ENCODE measurements around the gene PIKFYVE. TPM values are rescaled to one million over a fixed set of nuclear protein-coding genes. Genes with fewer than 3 reads are reported as not detected.
"Not testable (repeated sequence)": the region's sequence is repeated elsewhere in the genome, so short reads cannot be mapped to it uniquely, and the experiment has no call there.

The PIKFYVE gene
- total RNA-seq, 1 donor from 2014 or later: 13.9 TPM

DNA sequence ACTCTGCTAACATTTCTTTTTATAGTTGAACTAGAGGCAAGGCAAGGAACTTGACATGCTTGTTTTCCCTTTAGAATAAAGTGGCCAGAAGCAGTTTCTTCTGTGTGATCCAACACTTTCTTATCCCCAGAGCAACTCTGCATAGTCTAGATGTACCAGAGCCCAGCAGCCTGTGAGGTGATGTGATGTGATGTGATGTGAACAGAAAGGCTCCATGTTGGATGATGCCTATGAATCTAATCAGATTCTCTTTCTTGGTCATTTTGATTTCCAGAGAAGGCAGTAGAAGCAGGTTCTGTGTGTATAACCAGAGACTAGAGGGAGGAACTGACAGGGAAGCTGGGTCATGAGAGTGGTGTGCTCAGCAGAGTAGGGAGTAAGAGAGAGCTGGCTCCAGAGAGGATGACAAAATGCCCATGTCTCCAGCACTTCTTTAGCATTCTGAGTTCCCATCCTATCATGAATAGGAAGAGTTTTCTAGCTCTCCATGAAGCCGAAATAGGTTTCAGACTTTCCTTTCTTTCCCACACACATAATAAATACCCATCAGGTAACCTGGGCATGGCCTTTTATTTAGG lies 109.5 kb downstream of the PIKFYVE start:
- Histone ChIP-seq H3K4me3 (no peak overlapping the region), H3K36me3 (no peaks in the 10 kb centered on the region), H3K9me3 (replicated peaks) (no peaks in the 10 kb centered on the region), H3K27ac (replicated peaks) (no peak overlapping the region), H3K4me1 (no peaks in the 10 kb centered on the region), H3K27me3 (ENCODE audit: low read depth) (peaks cover 7% of the 10 kb centered on the region)
- intact Hi-C loops (cut with micrococcal nuclease): no loop called here
- no peak for DNase-seq
- TF ChIP-seq, protein P1, sequence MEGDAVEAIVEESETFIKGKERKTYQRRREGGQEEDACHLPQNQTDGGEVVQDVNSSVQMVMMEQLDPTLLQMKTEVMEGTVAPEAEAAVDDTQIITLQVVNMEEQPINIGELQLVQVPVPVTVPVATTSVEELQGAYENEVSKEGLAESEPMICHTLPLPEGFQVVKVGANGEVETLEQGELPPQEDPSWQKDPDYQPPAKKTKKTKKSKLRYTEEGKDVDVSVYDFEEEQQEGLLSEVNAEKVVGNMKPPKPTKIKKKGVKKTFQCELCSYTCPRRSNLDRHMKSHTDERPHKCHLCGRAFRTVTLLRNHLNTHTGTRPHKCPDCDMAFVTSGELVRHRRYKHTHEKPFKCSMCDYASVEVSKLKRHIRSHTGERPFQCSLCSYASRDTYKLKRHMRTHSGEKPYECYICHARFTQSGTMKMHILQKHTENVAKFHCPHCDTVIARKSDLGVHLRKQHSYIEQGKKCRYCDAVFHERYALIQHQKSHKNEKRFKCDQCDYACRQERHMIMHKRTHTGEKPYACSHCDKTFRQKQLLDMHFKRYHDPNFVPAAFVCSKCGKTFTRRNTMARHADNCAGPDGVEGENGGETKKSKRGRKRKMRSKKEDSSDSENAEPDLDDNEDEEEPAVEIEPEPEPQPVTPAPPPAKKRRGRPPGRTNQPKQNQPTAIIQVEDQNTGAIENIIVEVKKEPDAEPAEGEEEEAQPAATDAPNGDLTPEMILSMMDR (IDR thresholded peaks at IDR 0.05; ENCODE audit: borderline replicate concordance): no peak

DNA sequence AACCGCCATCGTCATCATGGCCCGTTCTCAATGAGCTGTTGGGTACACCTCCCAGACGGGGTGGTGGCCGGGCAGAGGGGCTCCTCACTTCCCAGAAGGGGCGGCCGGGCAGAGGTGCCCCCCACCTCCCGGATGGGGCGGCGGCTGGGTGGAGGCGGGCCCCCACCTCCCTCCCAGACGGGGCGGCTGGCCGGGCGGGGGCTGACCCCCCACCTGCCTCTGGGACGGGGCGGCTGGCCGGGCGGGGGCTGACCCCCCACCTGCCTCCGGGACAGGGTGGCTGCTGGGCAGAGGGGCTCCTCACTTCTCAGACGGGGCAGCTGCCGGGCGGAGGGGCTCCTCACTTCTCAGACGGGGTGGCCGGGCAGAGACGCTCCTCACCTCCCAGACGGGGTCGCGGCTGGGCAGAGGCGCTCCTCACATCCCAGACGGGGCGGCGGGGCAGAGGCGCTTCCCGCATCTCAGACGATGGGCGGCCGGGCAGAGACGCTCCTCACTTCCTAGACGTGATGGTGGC lies 111.3 kb downstream of the PIKFYVE start:
- H3K9me3 ChIP-seq (replicated peaks); H3K27ac ChIP-seq (replicated peaks); DNase-seq; H3K36me3 ChIP-seq; H3K4me1 ChIP-seq; intact Hi-C loops (cut with micrococcal nuclease); H3K4me3 ChIP-seq: not testable (repeated sequence)
- peaks cover 13% of the 10 kb centered on the region for H3K27me3 ChIP-seq (ENCODE audit: low read depth)

- TF ChIP-seq, protein P1 (IDR thresholded peaks at IDR 0.05; ENCODE audit: borderline replicate concordance): no peak
- peaks cover 28% of the 10 kb centered on the region for H3K27me3 ChIP-seq (ENCODE audit: low read depth)
These were observed 113.1 kb downstream of the PIKFYVE start for GRCh38 chr2:208379192-208379591.

DNA sequence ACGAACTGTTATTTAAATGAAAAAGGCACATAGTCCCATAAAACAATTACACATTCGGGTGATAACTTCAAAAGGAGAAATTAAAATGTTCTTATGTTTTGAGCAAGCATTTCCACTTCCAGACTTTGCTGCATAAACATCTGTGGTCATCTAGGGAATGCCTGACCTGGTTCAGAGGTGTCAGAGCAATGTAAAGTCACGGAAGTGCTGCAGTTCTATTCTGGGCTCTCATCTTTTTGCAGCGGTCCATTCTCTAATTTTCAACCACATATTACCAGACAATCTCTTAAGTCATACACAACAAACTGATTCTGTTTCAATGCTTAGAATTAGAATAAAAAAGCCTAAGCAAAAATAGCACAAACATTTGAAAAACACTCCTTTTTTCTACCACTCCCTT lies 118.6 kb downstream of the PIKFYVE start:
- H3K27ac ChIP-seq (replicated peaks): no peak overlapping the region
- DNase-seq: no peak
- no peaks in the 10 kb centered on the region for H3K9me3 ChIP-seq (replicated peaks)
- intact Hi-C loops (cut with micrococcal nuclease): no loop called here
- H3K4me3 ChIP-seq: no peak overlapping the region
- H3K27me3 ChIP-seq (ENCODE audit: low read depth): peaks cover 50% of the 10 kb centered on the region
- H3K4me1 ChIP-seq: no peaks in the 10 kb centered on the region
- TF ChIP-seq, protein P1 (IDR thresholded peaks at IDR 0.05; ENCODE audit: borderline replicate concordance): no peak
- H3K36me3 ChIP-seq: no peaks in the 10 kb centered on the region

More at GRCh38 chr2:208379192-208379591, 113.1 kb downstream of the PIKFYVE start:
- H3K4me1 ChIP-seq: no peaks in the 10 kb centered on the region
- no peak overlapping the region for H3K4me3 ChIP-seq
- intact Hi-C loops (cut with micrococcal nuclease): no loop called here
- H3K9me3 ChIP-seq (replicated peaks): no peaks in the 10 kb centered on the region
- H3K36me3 ChIP-seq: no peaks in the 10 kb centered on the region
- DNase-seq: no peak
- H3K27ac ChIP-seq (replicated peaks): no peak overlapping the region

DNA sequence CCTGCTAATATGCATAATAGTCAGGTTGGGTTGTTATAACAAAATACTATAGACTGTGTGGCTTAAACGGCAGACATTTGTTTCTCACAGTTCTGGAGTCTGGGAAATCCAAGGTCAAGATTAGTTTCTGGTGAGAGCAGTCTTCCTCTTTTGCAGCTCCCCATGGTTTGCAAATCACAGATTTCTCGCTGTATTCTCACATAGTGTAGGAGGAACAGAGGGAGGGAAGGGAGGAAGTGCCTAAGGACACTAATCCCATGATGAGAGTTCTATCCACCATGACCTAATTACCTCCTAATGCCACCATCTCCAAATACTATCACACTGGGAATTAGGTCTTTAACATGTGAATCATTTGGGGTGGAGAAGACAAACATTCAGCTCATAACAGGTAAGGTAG lies 120.5 kb downstream of the PIKFYVE start:
- TF ChIP-seq, protein P1 (IDR thresholded peaks at IDR 0.05; ENCODE audit: borderline replicate concordance): no peak
- peaks cover 47% of the 10 kb centered on the region for H3K27me3 ChIP-seq (ENCODE audit: low read depth)
- H3K4me1 ChIP-seq: no peaks in the 10 kb centered on the region
- no peaks in the 10 kb centered on the region for H3K9me3 ChIP-seq (replicated peaks)
- no peak overlapping the region for H3K4me3 ChIP-seq
- H3K36me3 ChIP-seq: no peaks in the 10 kb centered on the region
- intact Hi-C loops (cut with micrococcal nuclease): no loop called here
- H3K27ac ChIP-seq (replicated peaks): no peak overlapping the region
- no peak for DNase-seq

GRCh38 chr2:208389940-208390339 lies 123.9 kb downstream of the PIKFYVE start:
- no peaks in the 10 kb centered on the region for H3K4me1 ChIP-seq
- H3K36me3 ChIP-seq: no peaks in the 10 kb centered on the region
- no peak overlapping the region for H3K27ac ChIP-seq (replicated peaks)
- peaks cover 16% of the 10 kb centered on the region for H3K9me3 ChIP-seq (replicated peaks)
- DNase-seq: no peak
- H3K27me3 ChIP-seq (ENCODE audit: low read depth): peaks cover 22% of the 10 kb centered on the region
- TF ChIP-seq, protein P1 (IDR thresholded peaks at IDR 0.05; ENCODE audit: borderline replicate concordance): no peak
- no peak overlapping the region for H3K4me3 ChIP-seq
- intact Hi-C loops (cut with micrococcal nuclease): no loop called here
